Umbilical cord (tissue), 2 donors: ENCODE measurements around the gene HDDC3. TPM values are rescaled to one million over a fixed set of nuclear protein-coding genes. Genes with fewer than 3 reads are reported as not detected.

Experiments
- DNase-seq: peaks from one replicate; pipeline ENCODE4 v3.0.0-alpha.2; 2015; ENCODE audit warnings: low spot score
- total RNA-seq: library from RNA; depleted of rRNA; stranded (reverse); fragments of >200 nt; gene quantifications from one replicate; pipeline ENCODE4 v1.2.3, GENCODE V29; 2014; ENCODE audit warnings: low replicate concordance; ENCODE audit not compliant: insufficient read depth

HDDC3 gene
- total RNA-seq, 1 donor from 2014 or later, result 11.3 TPM

GRCh38 chr15:90953947-90954711, 21.8 kb upstream of the HDDC3 start:
- DNase-seq, result no peak

DNA sequence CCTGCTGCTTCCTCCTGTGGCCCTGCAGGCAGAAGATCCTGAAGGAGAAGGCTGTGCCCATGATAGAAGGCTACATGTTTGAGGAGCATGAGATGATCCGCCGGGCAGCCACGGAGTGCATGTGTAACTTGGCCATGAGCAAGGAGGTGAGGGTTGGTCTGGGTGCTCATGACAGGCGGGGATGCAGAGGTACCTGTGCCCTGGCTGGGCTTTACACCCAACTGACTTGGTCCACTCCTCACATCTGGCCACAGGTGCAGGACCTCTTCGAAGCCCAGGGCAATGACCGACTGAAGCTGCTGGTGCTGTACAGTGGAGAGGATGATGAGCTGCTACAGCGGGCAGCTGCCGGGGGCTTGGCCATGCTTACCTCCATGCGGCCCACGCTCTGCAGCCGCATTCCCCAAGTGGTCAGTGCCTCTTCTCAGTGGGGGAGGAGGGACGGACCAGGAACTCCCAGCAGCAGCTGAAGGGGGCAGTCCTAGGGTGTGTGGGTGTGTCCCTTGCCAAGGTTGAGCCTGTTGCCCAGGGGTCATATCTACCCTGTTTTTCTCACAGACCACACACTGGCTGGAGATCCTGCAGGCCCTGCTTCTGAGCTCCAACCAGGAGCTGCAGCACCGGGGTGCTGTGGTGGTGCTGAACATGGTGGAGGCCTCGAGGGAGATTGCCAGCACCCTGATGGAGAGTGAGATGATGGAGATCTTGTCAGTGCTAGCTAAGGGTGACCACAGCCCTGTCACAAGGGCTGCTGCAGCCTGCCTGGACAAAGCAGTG, 20.7 kb upstream of the HDDC3 start:
- no peak for DNase-seq

GRCh38 chr15:90950676-90951075, 18.3 kb upstream of the HDDC3 start:
- DNase-seq, result no peak

DNA sequence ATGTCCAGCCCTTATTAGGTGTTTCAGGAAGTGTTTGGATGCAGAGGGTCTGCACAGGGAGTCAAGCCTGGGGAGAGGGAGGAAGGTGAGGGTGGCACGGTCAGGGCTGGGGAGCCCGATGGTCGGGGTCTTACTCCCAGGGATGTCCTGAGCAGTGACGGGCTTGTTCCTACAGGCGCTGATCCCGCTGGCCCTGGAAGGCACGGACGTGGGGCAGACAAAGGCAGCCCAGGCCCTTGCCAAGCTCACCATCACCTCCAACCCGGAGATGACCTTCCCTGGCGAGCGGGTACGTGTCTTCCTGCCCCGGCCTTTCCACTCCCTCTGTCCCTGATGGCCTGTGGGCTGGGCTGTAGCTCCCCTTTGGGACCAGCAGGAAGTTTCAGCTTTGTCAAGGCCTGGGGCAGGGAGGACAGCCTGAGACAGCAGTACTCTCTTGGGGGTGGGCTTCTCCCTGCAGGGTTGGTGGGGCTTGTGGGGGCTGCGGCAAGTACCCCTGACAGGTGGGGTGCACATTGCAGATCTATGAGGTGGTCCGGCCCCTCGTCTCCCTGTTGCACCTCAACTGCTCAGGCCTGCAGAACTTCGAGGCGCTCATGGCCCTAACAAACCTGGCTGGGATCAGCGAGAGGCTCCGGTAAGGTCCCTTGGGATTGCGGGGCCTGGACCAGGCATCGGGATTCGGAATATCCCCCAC, 17.8 kb upstream of the HDDC3 start:
- no peak for DNase-seq

DNA sequence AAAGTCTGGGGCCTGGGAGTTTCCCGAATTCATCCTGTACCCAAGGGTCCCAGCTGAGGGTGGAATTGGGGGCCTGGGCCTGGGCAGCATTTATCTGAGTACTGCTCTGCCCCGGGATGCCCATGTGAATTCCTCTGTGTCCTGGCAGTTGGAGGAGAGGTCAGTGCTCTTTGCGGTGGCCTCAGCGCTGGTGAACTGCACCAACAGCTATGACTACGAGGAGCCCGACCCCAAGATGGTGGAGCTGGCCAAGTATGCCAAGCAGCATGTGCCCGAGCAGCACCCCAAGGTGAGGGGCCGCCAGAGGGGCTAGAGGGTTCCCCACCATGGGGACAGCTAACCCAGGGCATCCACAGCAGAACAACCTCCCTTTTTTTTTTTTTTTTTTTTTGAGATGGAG, 16.2 kb upstream of the HDDC3 start:
- no peak for DNase-seq

DNA sequence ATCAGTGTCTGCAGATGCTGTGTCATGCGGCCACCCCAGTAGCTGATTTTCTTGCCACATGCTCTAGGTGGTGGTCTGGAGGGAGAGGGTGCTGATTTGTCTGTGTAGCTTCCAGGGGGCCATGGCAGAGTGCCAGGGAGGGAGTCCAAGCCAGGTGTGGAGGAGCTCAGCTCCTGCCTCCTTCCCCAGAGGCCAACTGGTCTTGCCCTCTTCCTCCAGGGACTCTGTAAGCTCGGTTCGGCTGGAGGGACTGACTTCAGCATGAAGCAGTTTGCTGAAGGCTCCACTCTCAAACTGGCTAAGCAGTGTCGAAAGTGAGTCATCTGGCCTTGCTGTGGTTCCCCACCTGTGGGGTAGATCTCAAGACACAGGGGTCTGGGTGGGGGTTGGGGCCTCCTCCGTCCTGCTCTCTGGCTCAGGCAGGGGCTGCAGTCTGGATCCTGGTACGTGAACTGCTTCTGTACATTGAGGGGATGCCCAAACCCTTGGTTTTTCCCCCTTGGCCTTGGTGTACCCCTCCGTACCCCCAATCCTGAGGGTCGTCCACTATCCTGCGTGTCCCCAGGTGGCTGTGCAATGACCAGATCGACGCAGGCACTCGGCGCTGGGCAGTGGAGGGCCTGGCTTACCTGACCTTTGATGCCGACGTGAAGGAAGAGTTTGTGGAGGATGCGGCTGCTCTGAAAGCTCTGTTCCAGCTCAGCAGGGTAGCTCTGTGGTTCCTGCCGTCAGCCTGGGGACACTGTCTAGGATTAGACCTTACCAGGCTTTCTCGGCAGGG, 15.4 kb upstream of the HDDC3 start:
- no peak for DNase-seq

- DNase-seq, result no peak
These were observed 14.7 kb upstream of the HDDC3 start for GRCh38 chr15:90946941-90947576.

DNA sequence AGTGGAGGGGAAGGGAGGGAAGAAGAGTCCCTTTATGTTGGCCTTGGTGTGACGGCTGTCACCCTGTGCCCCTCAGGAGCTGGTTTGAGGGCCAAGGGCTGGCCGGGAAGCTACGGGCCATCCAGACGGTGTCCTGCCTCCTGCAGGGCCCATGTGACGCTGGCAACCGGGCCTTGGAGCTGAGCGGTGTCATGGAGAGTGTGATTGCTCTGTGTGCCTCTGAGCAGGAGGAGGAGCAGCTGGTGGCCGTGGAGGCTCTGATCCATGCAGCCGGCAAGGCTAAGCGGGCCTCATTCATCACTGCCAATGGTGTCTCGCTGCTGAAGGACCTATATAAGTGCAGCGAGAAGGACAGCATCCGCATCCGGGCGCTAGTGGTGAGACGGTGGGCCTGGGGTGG, 14.2 kb upstream of the HDDC3 start:
- no peak for DNase-seq

- no peak for DNase-seq
These were observed 12.7 kb upstream of the HDDC3 start for GRCh38 chr15:90945091-90945490.

- DNase-seq, result no peak
These were observed 10.2 kb upstream of the HDDC3 start for GRCh38 chr15:90942354-90943120.

DNA sequence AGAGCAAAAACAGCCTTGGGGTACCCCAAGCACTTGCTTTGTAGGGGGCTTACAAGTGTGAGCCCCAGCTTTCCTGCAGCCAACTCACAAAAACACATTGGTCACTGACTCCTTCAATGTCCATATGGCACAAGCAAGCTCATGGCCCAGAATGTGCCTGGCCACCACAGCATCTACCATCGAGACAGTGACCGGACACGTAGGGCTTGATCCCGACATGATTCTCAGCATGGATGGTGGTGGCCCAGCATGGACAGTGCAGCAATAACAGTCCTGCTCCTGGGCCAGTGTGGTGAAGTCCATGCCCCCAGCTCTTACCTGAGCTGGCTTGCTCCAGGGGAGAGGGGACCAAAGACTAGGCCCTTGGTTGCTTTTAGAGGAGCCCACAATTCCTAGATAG, 8.7 kb upstream of the HDDC3 start:
- DNase-seq, result no peak

GRCh38 chr15:90939756-90940155, 7.4 kb upstream of the HDDC3 start:
- no peak for DNase-seq

- no peak for DNase-seq
These were observed 5.9 kb upstream of the HDDC3 start for GRCh38 chr15:90938261-90938660.

GRCh38 chr15:90936823-90937222, 4.5 kb upstream of the HDDC3 start:
- DNase-seq, result no peak

DNA sequence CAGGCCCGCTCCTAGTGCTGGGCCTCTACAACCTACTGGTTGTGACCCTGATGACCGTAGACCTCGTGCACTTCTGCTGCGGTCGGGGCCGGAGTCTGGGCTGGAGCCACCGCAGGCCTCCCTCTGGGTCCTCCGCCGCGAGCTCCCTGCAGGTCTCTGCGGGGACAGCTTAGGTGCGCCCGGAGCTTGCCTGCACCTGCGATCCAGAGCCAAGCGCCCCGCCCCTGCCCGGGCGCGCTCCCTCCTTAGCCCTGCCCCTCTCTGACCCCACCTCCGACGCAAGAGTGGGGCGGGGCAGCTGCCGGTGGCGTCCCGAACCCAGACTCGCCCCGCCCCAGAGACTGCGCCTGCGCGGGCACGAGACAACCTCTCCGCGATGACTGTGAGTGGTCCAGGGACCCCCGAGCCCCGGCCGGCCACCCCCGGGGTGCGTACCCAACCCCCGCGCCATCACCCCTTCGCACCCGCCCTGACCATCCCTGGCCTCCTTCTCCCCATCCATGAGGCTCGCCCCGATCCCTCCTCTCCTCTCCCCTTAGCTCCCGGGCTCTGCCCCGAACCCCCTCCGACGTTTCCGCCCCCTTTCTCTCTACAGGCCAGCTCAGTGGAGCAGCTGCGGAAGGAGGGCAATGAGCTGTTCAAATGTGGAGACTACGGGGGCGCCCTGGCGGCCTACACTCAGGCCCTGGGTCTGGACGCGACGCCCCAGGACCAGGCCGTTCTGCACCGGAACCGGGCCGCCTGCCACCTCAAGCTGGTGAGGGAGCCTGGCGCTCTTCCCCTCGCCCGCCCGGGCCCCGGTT, 2.8 kb upstream of the HDDC3 start, which contains the start of gene UNC45A:
TSS of gene UNC45A (plus strand) at position 337 of the 803 bp plus-strand sequence. CDS start at position 377, 40 bp downstream.
- peak; percentile 95 for DNase-seq

DNA sequence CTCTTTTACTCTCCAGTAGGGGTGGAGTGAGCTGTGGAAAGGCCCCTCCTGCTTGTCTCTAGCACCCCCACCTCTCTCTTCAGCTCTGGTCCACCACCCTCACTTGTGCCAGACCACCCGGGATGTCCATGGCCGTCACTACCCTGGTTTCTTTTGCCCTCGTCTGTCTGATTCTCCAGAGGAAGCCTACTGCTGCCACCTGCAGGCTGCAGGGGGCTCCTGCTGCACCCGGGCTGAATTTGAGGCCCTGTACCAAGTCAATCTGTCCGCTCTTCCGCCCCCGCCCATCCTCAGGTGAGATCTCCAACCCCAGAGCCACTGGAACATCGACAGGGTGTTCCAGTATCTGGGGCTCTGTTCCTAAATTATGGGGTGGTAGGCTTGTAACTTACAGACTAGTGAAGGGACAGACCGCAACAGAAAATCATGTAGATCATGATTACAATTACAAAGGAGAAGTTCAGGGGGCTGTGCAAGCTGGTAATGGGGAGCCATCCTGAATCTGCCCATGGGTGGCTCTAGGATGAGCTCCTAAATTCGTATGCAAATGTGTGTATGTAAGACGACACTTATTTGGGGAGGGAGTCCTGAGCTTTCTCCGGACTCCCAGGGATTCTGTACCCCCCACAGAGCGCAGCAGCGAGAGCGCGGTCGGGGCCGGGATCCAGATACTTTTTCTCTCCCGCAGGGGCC, 2.1 kb upstream of the HDDC3 start:
- DNase-seq, result peak; percentile 88

- DNase-seq, result no peak
These were observed 952 bp upstream of the HDDC3 start for GRCh38 chr15:90933301-90933700.

DNA sequence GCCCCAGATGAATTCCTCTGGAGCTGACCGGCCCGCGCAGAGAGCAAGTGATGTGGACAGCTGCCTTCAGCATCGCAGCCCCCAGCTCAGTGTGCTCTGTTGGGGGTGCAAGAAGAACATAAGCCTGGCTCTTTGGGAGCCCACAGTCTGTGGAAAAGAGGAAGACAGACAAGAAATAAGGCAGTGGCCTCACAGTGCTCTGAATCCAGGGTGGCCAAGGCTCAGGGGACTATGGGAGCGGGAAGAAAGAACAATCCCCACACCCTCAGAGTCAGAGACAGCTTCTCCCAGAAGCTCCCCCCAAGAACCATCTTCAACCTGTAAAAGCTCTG, 277 bp upstream of the HDDC3 start:
- DNase-seq, result no peak

DNA sequence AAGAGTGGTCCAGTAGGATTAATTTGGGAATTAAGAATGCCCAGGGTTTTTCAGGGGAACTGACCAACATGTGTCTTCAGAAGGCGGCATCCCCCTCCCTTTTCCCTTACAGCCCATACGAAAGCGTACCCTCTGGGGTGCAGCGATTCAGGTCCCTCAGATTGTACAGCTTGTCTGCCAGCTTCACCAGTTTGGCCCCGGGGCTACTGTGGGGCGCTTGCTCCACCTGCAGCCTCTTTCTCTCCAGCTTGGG, 848 bp downstream of the HDDC3 start:
- DNase-seq, result no peak
